SW480 (cell line): ENCODE data around the gene NEDD4L.

ENCODE experiments used
- DNase-seq: peaks from one replicate; pipeline ENCODE4 v3.0.0-alpha.2; 2016; ENCODE audit warnings: low spot score

NEDD4L gene

GRCh38 chr18:58349650-58350049 is 305.6 kb downstream of the NEDD4L start:
- no peak for DNase-seq

DNA sequence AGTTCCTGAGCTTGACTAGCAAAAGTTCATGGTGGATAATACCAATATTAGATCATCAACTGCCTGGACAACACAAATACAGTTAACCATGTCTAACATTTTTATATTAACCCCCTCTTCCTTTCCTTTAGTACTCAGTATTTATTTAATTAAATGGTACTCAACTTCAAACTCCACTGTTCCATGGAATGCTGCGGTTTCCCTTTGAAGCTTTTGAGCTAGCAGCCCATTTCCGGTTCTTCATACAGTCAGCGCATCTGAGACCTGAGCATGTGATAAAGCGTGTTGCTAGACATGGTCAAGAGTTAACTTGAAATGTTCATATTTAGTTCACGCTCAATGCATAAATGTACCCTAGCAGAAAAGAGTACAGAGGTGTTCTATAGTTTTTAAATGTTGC is 306.5 kb downstream of the NEDD4L start:
- DNase-seq: peak; percentile 88

DNA sequence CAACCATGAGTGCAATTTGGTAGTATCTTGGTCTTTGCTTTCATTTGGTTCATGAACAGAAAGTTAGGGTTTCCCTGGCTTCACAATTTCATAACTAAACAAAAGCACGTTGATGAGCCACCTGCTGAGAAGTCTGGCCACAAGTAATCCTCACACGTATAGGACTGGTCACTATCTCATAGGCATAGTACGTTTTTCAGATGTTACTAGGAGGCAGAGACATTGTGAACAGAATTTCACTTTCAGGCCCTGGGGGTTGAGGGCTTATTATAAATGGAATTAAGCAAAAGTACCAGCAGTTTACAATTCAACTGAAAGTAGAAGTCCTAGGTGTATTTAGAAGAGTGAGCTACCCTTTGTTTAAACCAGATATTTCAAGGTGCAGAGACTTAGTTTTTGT is 307.8 kb downstream of the NEDD4L start:
- no peak for DNase-seq

GRCh38 chr18:58353581-58353980 is 309.6 kb downstream of the NEDD4L start:
- DNase-seq: no peak

DNA sequence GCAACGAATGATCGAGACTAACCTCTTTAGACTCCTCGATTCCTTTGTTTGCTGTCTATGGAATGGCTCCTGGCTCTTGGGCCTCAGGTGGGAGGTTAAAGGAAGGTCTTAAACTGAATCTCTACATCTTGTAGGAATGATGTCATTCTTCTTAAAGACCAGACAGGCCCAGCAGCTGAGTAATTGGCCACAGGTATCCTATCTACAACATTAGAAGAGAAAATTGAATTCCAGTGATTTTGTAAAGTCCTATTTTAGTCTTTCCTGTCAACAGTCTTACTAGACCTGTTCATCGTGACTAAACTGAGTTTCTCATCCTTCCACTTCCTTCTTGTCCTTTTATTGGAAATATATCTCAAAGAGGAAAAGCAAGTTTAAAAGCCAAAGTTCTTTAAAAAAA is 310.0 kb downstream of the NEDD4L start:
- DNase-seq: no peak

GRCh38 chr18:58354791-58355190 is 310.8 kb downstream of the NEDD4L start:
- no peak for DNase-seq

- no peak for DNase-seq
These were observed 311.2 kb downstream of the NEDD4L start for GRCh38 chr18:58355243-58355642.

- no peak for DNase-seq
These were observed 315.2 kb downstream of the NEDD4L start for GRCh38 chr18:58359218-58359617.

- DNase-seq: no peak
These were observed 315.6 kb downstream of the NEDD4L start for GRCh38 chr18:58359620-58360019.

DNA sequence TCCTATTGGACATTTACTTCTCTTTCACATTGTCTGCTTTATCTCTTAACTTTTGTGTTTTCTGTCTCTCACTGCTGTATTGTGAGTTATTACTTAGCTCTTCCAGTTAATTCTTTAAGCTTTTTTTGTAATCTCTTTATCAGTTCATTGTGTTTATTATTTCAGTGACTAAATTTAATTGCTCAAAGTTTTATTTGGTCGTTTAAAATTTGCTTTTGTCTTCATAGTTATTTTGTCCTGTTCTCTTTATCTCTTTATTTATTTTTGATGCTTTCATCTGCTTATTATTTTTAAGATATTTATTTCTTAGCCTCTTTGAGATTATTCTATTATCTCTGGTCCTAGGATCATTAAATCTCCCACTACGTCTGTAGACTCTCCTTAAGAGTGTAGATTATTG is 316.3 kb downstream of the NEDD4L start:
- DNase-seq: no peak

DNA sequence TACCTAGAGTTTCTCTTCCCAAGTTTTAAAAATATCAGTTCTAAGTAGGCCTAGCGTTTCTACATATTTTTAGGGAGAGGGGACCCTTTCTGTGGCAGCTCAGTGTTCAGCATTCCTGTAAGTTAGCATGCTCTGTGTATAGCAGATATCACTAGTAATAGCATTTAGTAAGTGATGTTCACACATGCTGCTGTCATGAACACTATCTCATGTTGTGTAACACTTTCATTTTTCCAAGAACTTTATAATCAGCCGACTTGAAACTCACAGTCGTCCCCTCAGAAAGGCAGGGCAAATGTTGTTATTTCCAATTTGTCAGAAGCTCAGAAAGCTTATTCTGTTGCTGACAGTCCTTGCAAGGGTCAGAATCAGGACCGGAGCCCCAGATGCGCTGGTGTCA is 317.2 kb downstream of the NEDD4L start:
- no peak for DNase-seq

- DNase-seq: no peak
These were observed 318.1 kb downstream of the NEDD4L start for GRCh38 chr18:58362027-58362575.

GRCh38 chr18:58362829-58363271 is 318.8 kb downstream of the NEDD4L start:
- no peak for DNase-seq

GRCh38 chr18:58363767-58364540 is 319.9 kb downstream of the NEDD4L start:
- no peak for DNase-seq

DNA sequence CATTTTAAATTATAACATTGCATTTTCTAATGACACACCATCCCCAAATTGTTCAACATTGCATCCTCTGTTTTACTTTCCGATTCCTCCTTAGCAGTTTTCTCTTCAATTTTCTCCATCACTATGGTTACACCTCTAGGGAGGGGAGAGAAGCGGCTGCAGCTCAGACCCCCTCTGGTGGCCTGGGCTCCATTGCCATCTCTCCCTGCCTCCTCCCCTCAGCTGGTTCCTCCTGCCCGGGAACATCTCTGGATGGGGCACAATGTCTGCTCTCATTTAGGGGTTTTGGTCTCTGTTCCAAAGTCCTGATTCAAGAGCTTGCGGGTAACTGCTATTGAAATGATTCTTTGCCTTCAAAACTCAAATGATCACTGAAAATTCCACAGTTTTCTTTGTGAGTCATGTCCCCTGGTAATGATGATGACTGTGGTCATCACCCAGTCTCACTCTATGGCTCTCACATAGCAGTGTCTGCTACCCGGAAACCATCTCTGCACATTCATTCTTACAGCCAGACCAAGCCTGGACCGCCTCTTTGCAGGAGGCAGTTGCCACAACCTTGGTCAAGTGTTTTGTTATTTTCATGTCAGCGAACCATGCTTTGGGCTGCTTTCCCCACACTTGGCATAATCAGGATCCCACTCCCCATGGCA is 321.0 kb downstream of the NEDD4L start:
- DNase-seq: no peak

DNA sequence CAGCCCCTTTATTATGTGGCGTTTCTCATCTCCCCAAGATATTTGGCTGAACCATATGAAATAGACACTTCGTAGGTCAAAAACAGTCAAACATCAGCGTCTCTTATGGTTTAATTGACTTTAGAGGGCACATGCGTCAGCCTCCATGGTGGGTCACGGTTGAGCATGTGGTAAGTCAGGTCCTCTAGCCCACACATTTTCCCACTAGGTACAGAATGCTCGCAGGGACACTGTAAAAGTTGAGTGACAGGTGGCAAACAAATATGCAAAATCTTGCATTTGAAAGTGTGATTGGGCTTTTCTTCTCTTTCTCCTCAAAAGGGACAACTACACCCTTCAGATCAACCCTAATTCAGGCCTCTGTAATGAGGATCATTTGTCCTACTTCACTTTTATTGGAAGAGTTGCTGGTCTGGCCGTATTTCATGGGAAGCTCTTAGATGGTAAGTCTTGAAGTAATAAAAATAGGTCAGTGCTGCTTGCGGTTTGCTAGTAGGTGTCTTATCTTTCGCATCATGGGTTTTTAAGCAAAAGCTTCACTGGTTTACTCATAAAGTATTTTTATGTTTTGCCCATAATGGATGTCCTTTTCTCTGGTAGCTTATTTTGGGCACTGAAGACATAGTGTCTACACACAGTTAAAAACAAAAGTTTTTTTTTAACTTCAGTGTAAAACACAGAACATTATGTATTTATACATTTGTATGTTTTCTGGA is 323.6 kb downstream of the NEDD4L start:
- no peak for DNase-seq

DNA sequence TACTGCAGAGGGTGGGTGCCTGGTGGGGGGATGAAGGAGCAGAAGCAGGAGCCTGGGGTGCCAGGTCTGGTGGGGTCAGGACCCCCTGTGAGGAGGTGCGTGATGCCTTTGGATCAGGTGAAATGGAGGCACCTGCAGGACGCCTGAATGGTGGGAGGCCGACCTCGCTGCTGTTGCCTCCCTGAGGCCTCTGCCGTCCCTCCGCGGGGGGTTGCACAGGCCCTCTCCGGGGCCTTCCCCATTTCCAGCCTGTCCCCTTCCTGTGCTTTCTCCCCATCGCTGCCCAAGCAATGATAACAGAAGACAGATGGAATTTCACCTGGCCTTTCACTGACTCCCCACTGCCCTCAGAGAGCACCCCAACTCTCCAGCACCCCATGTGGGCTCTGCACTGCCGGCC is 325.6 kb downstream of the NEDD4L start:
- DNase-seq: no peak

DNA sequence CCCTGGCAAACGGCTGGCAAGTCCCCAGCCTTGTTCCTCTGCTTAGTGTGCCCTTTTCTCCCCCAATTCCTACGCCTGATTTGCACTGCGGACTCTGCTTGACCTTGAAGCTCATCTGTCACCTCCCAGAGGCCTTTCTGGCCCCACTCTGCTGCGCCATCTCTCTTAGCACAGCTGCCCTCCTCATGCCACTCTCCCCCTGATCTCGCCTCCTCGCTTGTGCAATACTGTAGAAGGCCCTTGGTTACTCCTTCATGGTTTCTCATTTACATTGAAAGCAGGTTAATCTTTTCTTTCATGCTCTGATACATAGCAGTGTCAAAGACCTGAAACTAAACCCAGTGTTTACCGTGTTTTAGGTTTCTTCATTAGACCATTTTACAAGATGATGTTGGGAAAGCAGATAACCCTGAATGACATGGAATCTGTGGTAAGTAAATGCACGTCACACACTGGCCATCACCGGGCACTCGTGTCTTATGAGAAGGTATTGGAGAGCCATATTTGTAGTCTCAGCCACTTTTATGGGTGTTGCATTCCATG is 326.1 kb downstream of the NEDD4L start:
- DNase-seq: no peak

- no peak for DNase-seq
These were observed 326.6 kb downstream of the NEDD4L start for GRCh38 chr18:58370612-58371011.

DNA sequence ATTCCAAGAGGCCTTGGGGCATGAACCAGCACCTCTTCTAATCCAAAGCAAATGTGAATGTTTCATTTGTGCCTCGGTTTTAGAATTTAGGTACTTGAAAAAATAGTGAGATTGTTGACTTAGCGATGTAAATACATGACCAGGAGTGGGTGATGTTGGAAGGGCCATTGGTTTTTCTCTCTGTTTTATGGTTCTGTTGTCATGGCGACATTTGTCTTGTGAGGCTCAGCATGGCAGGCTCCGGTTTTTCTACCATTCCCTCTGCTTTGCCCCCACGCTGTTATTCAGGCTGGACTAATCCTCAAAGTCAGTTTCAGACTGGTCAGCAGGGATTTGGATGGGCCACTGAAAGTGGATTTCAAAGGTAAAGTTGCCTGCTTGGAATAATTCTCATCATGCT is 329.5 kb downstream of the NEDD4L start:
- DNase-seq: no peak

DNA sequence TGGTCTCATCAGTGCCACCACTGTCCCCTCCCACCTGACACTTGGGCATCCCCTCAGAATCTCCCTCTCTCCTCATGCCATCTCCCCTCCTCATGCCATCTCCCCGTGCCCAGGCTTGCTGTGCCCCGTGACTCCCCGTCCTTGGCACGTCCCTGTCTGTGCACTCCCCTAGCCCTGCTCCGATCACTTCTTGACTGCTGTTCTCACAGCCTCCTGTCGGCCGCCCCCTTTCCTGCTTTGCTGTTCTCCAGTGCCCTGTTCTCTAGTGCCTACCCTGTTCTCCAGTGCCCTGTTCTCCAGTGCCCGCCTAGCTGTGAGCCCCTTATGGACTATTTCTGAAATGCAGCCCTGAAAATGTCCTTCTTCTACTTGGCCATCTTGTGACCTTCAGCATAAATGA is 331.0 kb downstream of the NEDD4L start:
- no peak for DNase-seq
